ENCODE results near the gene TAGLN.

DNA sequence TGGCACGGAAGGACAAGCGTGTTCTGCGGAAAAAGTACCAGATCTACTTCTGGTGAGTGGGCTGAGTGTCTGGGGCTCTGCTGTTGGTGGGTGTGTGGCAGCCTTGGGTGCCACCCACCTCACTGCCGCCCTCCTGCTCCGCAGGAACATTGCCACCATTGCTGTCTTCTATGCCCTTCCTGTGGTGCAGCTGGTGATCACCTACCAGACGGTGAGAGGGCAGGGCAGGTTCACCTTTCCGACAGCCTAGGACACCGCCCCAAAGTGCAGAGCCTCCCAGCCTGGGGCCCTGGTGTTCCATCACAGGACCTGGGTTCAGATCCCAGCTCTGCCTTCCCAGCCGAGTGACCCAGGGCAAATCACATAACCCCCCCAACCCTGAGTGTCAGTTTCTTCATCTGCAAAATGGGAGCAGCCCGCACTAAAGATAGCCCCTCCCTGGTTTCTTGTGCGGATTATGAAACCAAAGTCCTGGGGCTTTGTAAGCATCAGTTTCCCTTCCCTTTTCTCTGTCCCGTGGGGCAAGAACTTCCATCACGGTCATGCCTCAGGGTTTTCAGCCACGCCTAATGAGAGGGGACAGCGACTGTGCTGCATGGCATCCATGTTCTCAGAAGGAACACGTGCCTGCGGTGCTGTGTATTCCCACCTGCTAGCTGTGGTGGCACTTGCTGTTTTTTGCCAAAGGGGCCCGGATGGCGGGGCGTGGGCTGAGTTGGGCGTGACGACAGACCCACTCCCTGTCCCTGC lies 9.8 kb upstream of the TAGLN start:
- TF ChIP-seq CTCF (IDR thresholded peaks at IDR 0.05), result no peak
- TF ChIP-seq POLR2A (IDR thresholded peaks at IDR 0.05), result no peak
